Nephron (organoid): ENCODE measurements around the gene XK.
A peak's percentile ranks its signal among the peaks of the same experiment; 100 is the strongest.

ENCODE experiments used
- H3K27ac Mint-ChIP-seq, 3 experiments: 2 replicates each; pipeline ENCODE4 v1.8.0; 2020; ENCODE audit warnings: mixed read lengths in 3 of 3, mild to moderate bottlenecking in 2 of 3, moderate library complexity in 1 of 3
- H3K27me3 Mint-ChIP-seq: 2 replicates; pipeline ENCODE4 v1.8.0; 2021; ENCODE audit warnings: low read depth, mild to moderate bottlenecking, moderate library complexity, mixed read lengths
- H3K36me3 Mint-ChIP-seq: 2 replicates; pipeline ENCODE4 v1.8.0; 2020; ENCODE audit warnings: low read depth, mixed read lengths
- H3K4me1 Mint-ChIP-seq: 2 replicates; pipeline ENCODE4 v1.8.0; 2020; ENCODE audit warnings: mixed read lengths
- H3K4me3 Mint-ChIP-seq, 3 experiments: 2 replicates each; pipeline ENCODE4 v1.8.0; 2020; ENCODE audit warnings: mild to moderate bottlenecking in 3 of 3, mixed read lengths in 3 of 3, moderate library complexity in 2 of 3
- H3K9me3 Mint-ChIP-seq: 2 replicates; pipeline ENCODE4 v1.8.0; 2020; ENCODE audit warnings: mixed read lengths
- CTCF ChIP-seq, 3 experiments: fragments of 200-600 bp; sonication (generic); IDR thresholded peaks; one replicate each; pipeline ENCODE4 v1.5.0; 2021; ENCODE audit warnings: antibody characterized with exemption in 3 of 3; ENCODE audit not compliant: unreplicated experiment in 3 of 3

Gene XK

GRCh38 chrX:37717708-37718107 is 32.1 kb downstream of the XK start:
- no peak for TF ChIP-seq CTCF (IDR thresholded peaks at IDR 0.05; ENCODE audit: unreplicated experiment in 3 of 3)
- H3K27me3 Mint-ChIP-seq = no peaks in the 10 kb centered on the region
- no peak overlapping the region for H3K4me3 Mint-ChIP-seq
- peaks cover 5% of the 10 kb centered on the region for H3K4me1 Mint-ChIP-seq
- H3K9me3 Mint-ChIP-seq = peaks cover 7% of the 10 kb centered on the region
- no peak overlapping the region for H3K27ac Mint-ChIP-seq
- no peaks in the 10 kb centered on the region for H3K36me3 Mint-ChIP-seq

- H3K27ac Mint-ChIP-seq = peak overlapping the region; percentile 39 to 67 (median 65)
- H3K9me3 Mint-ChIP-seq = peaks cover 16% of the 10 kb centered on the region
- TF ChIP-seq CTCF (IDR thresholded peaks at IDR 0.05; ENCODE audit: unreplicated experiment in 3 of 3) = no peak
- H3K27me3 Mint-ChIP-seq = no peaks in the 10 kb centered on the region
- no peaks in the 10 kb centered on the region for H3K36me3 Mint-ChIP-seq
- H3K4me3 Mint-ChIP-seq = no peak overlapping the region
- H3K4me1 Mint-ChIP-seq = peaks cover 6% of the 10 kb centered on the region
Measured at GRCh38 chrX:37722595-37722994, 37.0 kb downstream of the XK start.

GRCh38 chrX:37726346-37726745 is 40.8 kb downstream of the XK start:
- peaks cover 6% of the 10 kb centered on the region for H3K4me1 Mint-ChIP-seq
- TF ChIP-seq CTCF (IDR thresholded peaks at IDR 0.05; ENCODE audit: unreplicated experiment in 3 of 3) = no peak
- H3K27ac Mint-ChIP-seq = no peak overlapping the region
- peaks cover 13% of the 10 kb centered on the region for H3K9me3 Mint-ChIP-seq
- no peak overlapping the region for H3K4me3 Mint-ChIP-seq
- H3K27me3 Mint-ChIP-seq = no peaks in the 10 kb centered on the region
- no peaks in the 10 kb centered on the region for H3K36me3 Mint-ChIP-seq

- Mint-ChIP-seq H3K4me1 (no peaks in the 10 kb centered on the region), H3K27me3 (no peaks in the 10 kb centered on the region), H3K9me3 (peaks cover 3% of the 10 kb centered on the region), H3K27ac (no peak overlapping the region), H3K4me3 (no peak overlapping the region), H3K36me3 (no peaks in the 10 kb centered on the region)
- TF ChIP-seq CTCF (IDR thresholded peaks at IDR 0.05; ENCODE audit: unreplicated experiment in 3 of 3) = peak; percentile 69 to 82 (median 70)
Measured at GRCh38 chrX:37745354-37745753, 59.8 kb downstream of the XK start.

- TF ChIP-seq CTCF (IDR thresholded peaks at IDR 0.05; ENCODE audit: unreplicated experiment in 3 of 3) = no peak
- Mint-ChIP-seq H3K27me3 (no peaks in the 10 kb centered on the region), H3K27ac (no peak overlapping the region)
Measured at GRCh38 chrX:37745835-37746217, 60.2 kb downstream of the XK start.

GRCh38 chrX:37746218-37746941 is 60.8 kb downstream of the XK start:
- Mint-ChIP-seq H3K27ac (no peak overlapping the region), H3K27me3 (no peaks in the 10 kb centered on the region), H3K4me3 (no peak overlapping the region), H3K36me3 (no peaks in the 10 kb centered on the region), H3K9me3 (peaks cover 3% of the 10 kb centered on the region), H3K4me1 (no peaks in the 10 kb centered on the region)
- TF ChIP-seq CTCF (IDR thresholded peaks at IDR 0.05; ENCODE audit: unreplicated experiment in 3 of 3) = no peak

More at GRCh38 chrX:37745835-37746217, 60.2 kb downstream of the XK start:
- Mint-ChIP-seq H3K4me3 (no peak overlapping the region), H3K4me1 (no peaks in the 10 kb centered on the region), H3K9me3 (peaks cover 3% of the 10 kb centered on the region), H3K36me3 (no peaks in the 10 kb centered on the region)
